NB4 (cell line): ENCODE results near the gene NRAP.

Experiments
- DNase-seq: peaks from one replicate; pipeline ENCODE4 v3.0.0; 2010; ENCODE audit warnings: low read depth
- H3K4me3 ChIP-seq: one replicate; pipeline ENCODE4 v1.5.1; 2011; ENCODE audit warnings: mild to moderate bottlenecking, low read depth, low read length, moderate library complexity
- CTCF ChIP-seq: IDR thresholded peaks from one replicate; pipeline ENCODE4 v1.5.1; 2012; ENCODE audit warnings: low read depth, low read length
- MAX ChIP-seq: IDR thresholded peaks from 2 replicates; pipeline ENCODE4 v1.6.1; 2011; ENCODE audit warnings: low read depth, low read length
- MYC ChIP-seq: IDR thresholded peaks from 2 replicates; pipeline ENCODE4 v1.6.1; 2011; ENCODE audit warnings: low read depth, low read length
- POLR2A ChIP-seq: IDR thresholded peaks from 2 replicates; pipeline ENCODE4 v1.6.1; 2011; ENCODE audit warnings: mild to moderate bottlenecking; ENCODE audit not compliant: insufficient read length; ENCODE audit errors: extremely low read depth

The NRAP gene

GRCh38 chr10:113663908-113664307 is at the start of gene NRAP:
Gene NRAP, minus strand, starts transcription at chr10:113664041. Its CDS starts 159 bp downstream, at chr10:113663882.
- no peak within 1 kb of the TSS for H3K4me3 ChIP-seq
- no peak for TF ChIP-seq MAX
- no peak for TF ChIP-seq POLR2A
- no peak for TF ChIP-seq MYC
- TF ChIP-seq CTCF, result no peak
- DNase-seq, result no peak

GRCh38 chr10:113713640-113713982 is 49.8 kb upstream of the NRAP start:
- H3K4me3 ChIP-seq, result no peak overlapping the region
- no peak for TF ChIP-seq POLR2A
- no peak for TF ChIP-seq MAX
- TF ChIP-seq CTCF, result no peak
- no peak for TF ChIP-seq MYC
- DNase-seq, result no peak

GRCh38 chr10:113712755-113713639 is 49.2 kb upstream of the NRAP start:
- no peak for DNase-seq
- TF ChIP-seq MYC (no peak), MAX (no peak), POLR2A (no peak), CTCF (no peak)
- H3K4me3 ChIP-seq, result no peak overlapping the region

GRCh38 chr10:113712024-113712423 is 48.2 kb upstream of the NRAP start:
- no peak for TF ChIP-seq CTCF
- no peak for TF ChIP-seq POLR2A
- TF ChIP-seq MYC, result no peak
- no peak for TF ChIP-seq MAX
- H3K4me3 ChIP-seq, result no peak overlapping the region
- no peak for DNase-seq

GRCh38 chr10:113711142-113711541 is 47.3 kb upstream of the NRAP start:
- no peak for TF ChIP-seq MAX
- no peak for TF ChIP-seq POLR2A
- TF ChIP-seq CTCF, result no peak
- no peak for TF ChIP-seq MYC
- H3K4me3 ChIP-seq, result no peak overlapping the region
- no peak for DNase-seq
